WTC11 (cell line): Measurements from ENCODE around the gene EPB41L4B. TPM values are rescaled to one million over a fixed set of nuclear protein-coding genes. Genes with fewer than 3 reads are reported as not detected.
A peak's percentile ranks its signal among the peaks of the same experiment; 100 is the strongest.

Source experiments
- ATAC-seq: fragments of 200-7000 bp; cut with Tn5 transposase; 2 replicates; pipeline ENCODE4 v1.10.0; 2021; ENCODE audit warnings: mild to moderate bottlenecking, moderate library complexity
- CTCF ChIA-PET: fragments of 300-600 bp; sonication (Branson Sonifier 250); formaldehyde crosslinking; loops from one replicate; lab custom pipeline; 2021; ENCODE audit warnings: antibody characterized with exemption; lab: Charles Lee
- POLR2A ChIA-PET: fragments of 350-600 bp; sonication (Branson Sonifier 250); formaldehyde crosslinking; loops from one replicate; lab custom pipeline; 2021; ENCODE audit warnings: antibody characterized with exemption; lab: Charles Lee
- DNase-seq: peaks from one replicate; pipeline ENCODE4 v3.0.0; 2021; ENCODE audit warnings: low spot score
- H3K27ac Mint-ChIP-seq: 2 replicates; pipeline ENCODE4 v1.8.0; 2021; ENCODE audit warnings: mixed read lengths
- H3K27me3 Mint-ChIP-seq: 2 replicates; pipeline ENCODE4 v1.8.0; 2021; ENCODE audit warnings: low read depth, mild to moderate bottlenecking, moderate library complexity, mixed read lengths
- H3K36me3 Mint-ChIP-seq: 2 replicates; pipeline ENCODE4 v1.8.0; 2021; ENCODE audit warnings: mixed read lengths
- H3K4me1 Mint-ChIP-seq: 2 replicates; pipeline ENCODE4 v1.8.0; 2022; ENCODE audit warnings: mixed read lengths
- H3K4me3 Mint-ChIP-seq: 2 replicates; pipeline ENCODE4 v1.8.0; 2021; ENCODE audit warnings: mild to moderate bottlenecking, moderate library complexity, mixed read lengths
- H3K9me3 Mint-ChIP-seq: 2 replicates; pipeline ENCODE4 v1.8.0; 2021; ENCODE audit warnings: mixed read lengths
- E2F4 ChIP-seq: sonication (generic); formaldehyde crosslinking; IDR thresholded peaks from 2 replicates; pipeline ENCODE4 v1.8.1; 2022; ENCODE audit warnings: low read depth, mild to moderate bottlenecking, moderate library complexity, missing genetic modification reagents, borderline replicate concordance
- IRF2 ChIP-seq: sonication (generic); formaldehyde crosslinking; IDR thresholded peaks from 2 replicates; pipeline ENCODE4 v1.8.0; 2022; ENCODE audit warnings: low read depth, missing genetic modification reagents, borderline replicate concordance
- KAT7 ChIP-seq: sonication (generic); formaldehyde crosslinking; IDR thresholded peaks from 2 replicates; pipeline ENCODE4 v1.8.1; 2023; ENCODE audit warnings: missing genetic modification reagents, mild to moderate bottlenecking, borderline replicate concordance
- NFATC4 ChIP-seq: fragments of 250-450 bp; sonication (Bioruptor Pico); IDR thresholded peaks from 2 replicates; pipeline ENCODE4 v1.9.0; 2021; ENCODE audit warnings: mild to moderate bottlenecking
- OVOL2 ChIP-seq: fragments of 250-450 bp; sonication (Bioruptor Pico); IDR thresholded peaks from 2 replicates; pipeline ENCODE4 v1.9.0; 2021; ENCODE audit warnings: mild to moderate bottlenecking, borderline replicate concordance
- SMAD4 ChIP-seq: sonication (generic); formaldehyde crosslinking; IDR thresholded peaks from 2 replicates; pipeline ENCODE4 v1.8.0; 2022; ENCODE audit warnings: mild to moderate bottlenecking, missing genetic modification reagents
- ZBTB21 ChIP-seq: sonication (generic); formaldehyde crosslinking; IDR thresholded peaks from 2 replicates; pipeline ENCODE4 v1.8.1; 2023; ENCODE audit warnings: mild to moderate bottlenecking, missing genetic modification reagents, borderline replicate concordance
- ZNF232 ChIP-seq: sonication (generic); formaldehyde crosslinking; IDR thresholded peaks from 2 replicates; pipeline ENCODE4 v1.8.0; 2022; ENCODE audit warnings: mild to moderate bottlenecking, missing genetic modification reagents
- ZNF281 ChIP-seq: sonication (generic); formaldehyde crosslinking; IDR thresholded peaks from 2 replicates; pipeline ENCODE4 v1.8.0; 2023; ENCODE audit warnings: mild to moderate bottlenecking, missing genetic modification reagents
- ZNF396 ChIP-seq: fragments of 250-450 bp; sonication (Bioruptor Pico); IDR thresholded peaks from 2 replicates; pipeline ENCODE4 v1.8.0; 2021; ENCODE audit warnings: mild to moderate bottlenecking, moderate library complexity, borderline replicate concordance
- ZNF671 ChIP-seq: fragments of 250-450 bp; sonication (Bioruptor Pico); IDR thresholded peaks from 2 replicates; pipeline ENCODE4 v1.8.0; 2021; ENCODE audit warnings: mild to moderate bottlenecking
- total RNA-seq: library from RNA; stranded (reverse); gene quantifications from 3 replicates; pipeline ENCODE4 v1.2.3, GENCODE V29; 2021
- TF ChIP-seq, protein P1 (sequence below): sonication (generic); formaldehyde crosslinking; IDR thresholded peaks from 2 replicates; pipeline ENCODE4 v1.8.0; 2022; ENCODE audit warnings: mild to moderate bottlenecking, missing genetic modification reagents
- TF ChIP-seq, protein P2 (sequence below): sonication (generic); formaldehyde crosslinking; IDR thresholded peaks from 2 replicates; pipeline ENCODE4 v1.8.1; 2022; ENCODE audit warnings: mild to moderate bottlenecking, missing genetic modification reagents, moderate library complexity, borderline replicate concordance
- TF ChIP-seq, protein P3 (sequence below): fragments of 250-450 bp; sonication (Bioruptor Pico); IDR thresholded peaks from 2 replicates; pipeline ENCODE4 v1.9.0; 2021; ENCODE audit warnings: mild to moderate bottlenecking
- TF ChIP-seq, protein P4 (sequence below): sonication (generic); formaldehyde crosslinking; conservative IDR thresholded peaks from 2 replicates; pipeline ENCODE4 v1.8.1; 2022; ENCODE audit warnings: mild to moderate bottlenecking, missing genetic modification reagents
- TF ChIP-seq, protein P5 (sequence below): sonication (generic); formaldehyde crosslinking; IDR thresholded peaks from 2 replicates; pipeline ENCODE4 v1.8.1; 2023; ENCODE audit warnings: mild to moderate bottlenecking, missing genetic modification reagents
- TF ChIP-seq, protein P6 (sequence below): sonication (generic); formaldehyde crosslinking; IDR thresholded peaks from 2 replicates; pipeline ENCODE4 v1.8.0; 2022; ENCODE audit warnings: mild to moderate bottlenecking, missing genetic modification reagents
- TF ChIP-seq, protein P7 (sequence below): sonication (generic); formaldehyde crosslinking; IDR thresholded peaks from 2 replicates; pipeline ENCODE4 v1.8.0; 2022; ENCODE audit warnings: mild to moderate bottlenecking, missing genetic modification reagents

EPB41L4B gene
- total RNA-seq, 1 experiment from 2014 or later: 20.0 TPM

- TF ChIP-seq, protein P1, sequence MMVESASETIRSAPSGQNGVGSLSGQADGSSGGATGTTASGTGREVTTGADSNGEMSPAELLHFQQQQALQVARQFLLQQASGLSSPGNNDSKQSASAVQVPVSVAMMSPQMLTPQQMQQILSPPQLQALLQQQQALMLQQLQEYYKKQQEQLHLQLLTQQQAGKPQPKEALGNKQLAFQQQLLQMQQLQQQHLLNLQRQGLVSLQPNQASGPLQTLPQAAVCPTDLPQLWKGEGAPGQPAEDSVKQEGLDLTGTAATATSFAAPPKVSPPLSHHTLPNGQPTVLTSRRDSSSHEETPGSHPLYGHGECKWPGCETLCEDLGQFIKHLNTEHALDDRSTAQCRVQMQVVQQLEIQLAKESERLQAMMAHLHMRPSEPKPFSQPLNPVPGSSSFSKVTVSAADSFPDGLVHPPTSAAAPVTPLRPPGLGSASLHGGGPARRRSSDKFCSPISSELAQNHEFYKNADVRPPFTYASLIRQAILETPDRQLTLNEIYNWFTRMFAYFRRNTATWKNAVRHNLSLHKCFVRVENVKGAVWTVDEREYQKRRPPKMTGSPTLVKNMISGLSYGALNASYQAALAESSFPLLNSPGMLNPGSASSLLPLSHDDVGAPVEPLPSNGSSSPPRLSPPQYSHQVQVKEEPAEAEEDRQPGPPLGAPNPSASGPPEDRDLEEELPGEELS (CRISPR knock-in tag): no peak
- TF ChIP-seq OVOL2 (no peak), ZNF281 (no peak), E2F4 (CRISPR knock-in tag) (no peak), ZNF671 (CRISPR knock-in tag) (no peak), ZNF396 (CRISPR knock-in tag) (no peak)
- TF ChIP-seq, protein P2, sequence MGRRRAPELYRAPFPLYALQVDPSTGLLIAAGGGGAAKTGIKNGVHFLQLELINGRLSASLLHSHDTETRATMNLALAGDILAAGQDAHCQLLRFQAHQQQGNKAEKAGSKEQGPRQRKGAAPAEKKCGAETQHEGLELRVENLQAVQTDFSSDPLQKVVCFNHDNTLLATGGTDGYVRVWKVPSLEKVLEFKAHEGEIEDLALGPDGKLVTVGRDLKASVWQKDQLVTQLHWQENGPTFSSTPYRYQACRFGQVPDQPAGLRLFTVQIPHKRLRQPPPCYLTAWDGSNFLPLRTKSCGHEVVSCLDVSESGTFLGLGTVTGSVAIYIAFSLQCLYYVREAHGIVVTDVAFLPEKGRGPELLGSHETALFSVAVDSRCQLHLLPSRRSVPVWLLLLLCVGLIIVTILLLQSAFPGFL (CRISPR knock-in tag): no peak
- TF ChIP-seq, protein P3, sequence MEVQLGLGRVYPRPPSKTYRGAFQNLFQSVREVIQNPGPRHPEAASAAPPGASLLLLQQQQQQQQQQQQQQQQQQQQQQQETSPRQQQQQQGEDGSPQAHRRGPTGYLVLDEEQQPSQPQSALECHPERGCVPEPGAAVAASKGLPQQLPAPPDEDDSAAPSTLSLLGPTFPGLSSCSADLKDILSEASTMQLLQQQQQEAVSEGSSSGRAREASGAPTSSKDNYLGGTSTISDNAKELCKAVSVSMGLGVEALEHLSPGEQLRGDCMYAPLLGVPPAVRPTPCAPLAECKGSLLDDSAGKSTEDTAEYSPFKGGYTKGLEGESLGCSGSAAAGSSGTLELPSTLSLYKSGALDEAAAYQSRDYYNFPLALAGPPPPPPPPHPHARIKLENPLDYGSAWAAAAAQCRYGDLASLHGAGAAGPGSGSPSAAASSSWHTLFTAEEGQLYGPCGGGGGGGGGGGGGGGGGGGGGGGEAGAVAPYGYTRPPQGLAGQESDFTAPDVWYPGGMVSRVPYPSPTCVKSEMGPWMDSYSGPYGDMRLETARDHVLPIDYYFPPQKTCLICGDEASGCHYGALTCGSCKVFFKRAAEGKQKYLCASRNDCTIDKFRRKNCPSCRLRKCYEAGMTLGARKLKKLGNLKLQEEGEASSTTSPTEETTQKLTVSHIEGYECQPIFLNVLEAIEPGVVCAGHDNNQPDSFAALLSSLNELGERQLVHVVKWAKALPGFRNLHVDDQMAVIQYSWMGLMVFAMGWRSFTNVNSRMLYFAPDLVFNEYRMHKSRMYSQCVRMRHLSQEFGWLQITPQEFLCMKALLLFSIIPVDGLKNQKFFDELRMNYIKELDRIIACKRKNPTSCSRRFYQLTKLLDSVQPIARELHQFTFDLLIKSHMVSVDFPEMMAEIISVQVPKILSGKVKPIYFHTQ (CRISPR knock-in tag): no peak
Observed at GRCh38 chr9:109255394-109255793, 65.5 kb downstream of the EPB41L4B start (continued).

DNA sequence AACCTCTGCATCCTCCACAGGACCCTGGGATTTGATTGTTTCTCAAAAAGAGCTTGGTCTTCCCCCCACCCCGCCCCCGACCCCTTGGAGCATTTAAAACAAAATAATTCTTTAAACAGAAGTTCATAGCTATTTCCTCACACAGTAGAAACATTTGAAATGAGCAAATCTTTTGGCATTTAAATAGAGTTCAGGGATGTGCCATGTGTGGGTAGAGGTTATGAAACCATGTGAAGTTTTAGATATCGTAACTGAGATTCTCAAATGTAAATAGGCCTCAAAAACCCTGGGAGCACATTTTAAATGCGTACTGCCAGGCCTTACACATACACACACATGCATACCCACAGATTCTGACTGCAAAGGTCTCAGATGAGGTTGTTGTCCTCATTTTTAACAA lies 66.5 kb downstream of the EPB41L4B start:
- ATAC-seq (no peak), DNase-seq (no peak)
- Mint-ChIP-seq H3K27ac (0 out of 2 replicates have a peak overlapping the region, but pooled peaks have one; percentile 43), H3K4me1 (peaks cover 52% of the 10 kb centered on the region), H3K9me3 (no peaks in the 10 kb centered on the region), H3K36me3 (peaks cover 26% of the 10 kb centered on the region), H3K4me3 (no peak overlapping the region), H3K27me3 (no peaks in the 10 kb centered on the region; the same call in 1 of the 2 replicates)
- ChIA-PET CTCF (interaction anchor here (0.6 kb wide), 1 partner anchor 48 kb away, joined by 4 read pairs; no protein-coding TSS in a partner anchor), POLR2A (no interaction called here)
- TF ChIP-seq, protein P3 (CRISPR knock-in tag): no peak
- TF ChIP-seq NFATC4 (CRISPR knock-in tag): no peak
- no peak for TF ChIP-seq KAT7 (CRISPR knock-in tag)
- TF ChIP-seq, protein P4, sequence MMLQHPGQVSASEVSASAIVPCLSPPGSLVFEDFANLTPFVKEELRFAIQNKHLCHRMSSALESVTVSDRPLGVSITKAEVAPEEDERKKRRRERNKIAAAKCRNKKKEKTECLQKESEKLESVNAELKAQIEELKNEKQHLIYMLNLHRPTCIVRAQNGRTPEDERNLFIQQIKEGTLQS (CRISPR knock-in tag): no peak
- TF ChIP-seq IRF2: no peak
- TF ChIP-seq, protein P5, sequence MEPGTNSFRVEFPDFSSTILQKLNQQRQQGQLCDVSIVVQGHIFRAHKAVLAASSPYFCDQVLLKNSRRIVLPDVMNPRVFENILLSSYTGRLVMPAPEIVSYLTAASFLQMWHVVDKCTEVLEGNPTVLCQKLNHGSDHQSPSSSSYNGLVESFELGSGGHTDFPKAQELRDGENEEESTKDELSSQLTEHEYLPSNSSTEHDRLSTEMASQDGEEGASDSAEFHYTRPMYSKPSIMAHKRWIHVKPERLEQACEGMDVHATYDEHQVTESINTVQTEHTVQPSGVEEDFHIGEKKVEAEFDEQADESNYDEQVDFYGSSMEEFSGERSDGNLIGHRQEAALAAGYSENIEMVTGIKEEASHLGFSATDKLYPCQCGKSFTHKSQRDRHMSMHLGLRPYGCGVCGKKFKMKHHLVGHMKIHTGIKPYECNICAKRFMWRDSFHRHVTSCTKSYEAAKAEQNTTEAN: no peak
- TF ChIP-seq, protein P6, sequence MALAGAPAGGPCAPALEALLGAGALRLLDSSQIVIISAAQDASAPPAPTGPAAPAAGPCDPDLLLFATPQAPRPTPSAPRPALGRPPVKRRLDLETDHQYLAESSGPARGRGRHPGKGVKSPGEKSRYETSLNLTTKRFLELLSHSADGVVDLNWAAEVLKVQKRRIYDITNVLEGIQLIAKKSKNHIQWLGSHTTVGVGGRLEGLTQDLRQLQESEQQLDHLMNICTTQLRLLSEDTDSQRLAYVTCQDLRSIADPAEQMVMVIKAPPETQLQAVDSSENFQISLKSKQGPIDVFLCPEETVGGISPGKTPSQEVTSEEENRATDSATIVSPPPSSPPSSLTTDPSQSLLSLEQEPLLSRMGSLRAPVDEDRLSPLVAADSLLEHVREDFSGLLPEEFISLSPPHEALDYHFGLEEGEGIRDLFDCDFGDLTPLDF: no peak
- no peak for TF ChIP-seq SMAD4 (CRISPR knock-in tag)
- no peak for TF ChIP-seq ZBTB21 (CRISPR knock-in tag)
- TF ChIP-seq ZNF232 (CRISPR knock-in tag): no peak
- TF ChIP-seq, protein P7, sequence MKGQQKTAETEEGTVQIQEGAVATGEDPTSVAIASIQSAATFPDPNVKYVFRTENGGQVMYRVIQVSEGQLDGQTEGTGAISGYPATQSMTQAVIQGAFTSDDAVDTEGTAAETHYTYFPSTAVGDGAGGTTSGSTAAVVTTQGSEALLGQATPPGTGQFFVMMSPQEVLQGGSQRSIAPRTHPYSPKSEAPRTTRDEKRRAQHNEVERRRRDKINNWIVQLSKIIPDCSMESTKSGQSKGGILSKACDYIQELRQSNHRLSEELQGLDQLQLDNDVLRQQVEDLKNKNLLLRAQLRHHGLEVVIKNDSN (CRISPR knock-in tag): no peak
